ENCODE data around the gene SLC12A5.
A peak's percentile ranks its signal among the peaks of the same experiment; 100 is the strongest.

The SLC12A5 gene

GRCh38 chr20:46046588-46047310 lies 17.7 kb downstream of the SLC12A5 start:
- no peak overlapping the region for H2BK15ac ChIP-seq (ENCODE audit: low read length)
- no peak overlapping the region for H2BK120ac ChIP-seq (ENCODE audit: low read depth, low read length)
- no peak for DNase-seq (ENCODE audit: low spot score)
- H4K91ac ChIP-seq (ENCODE audit: low read depth, low read length, poor library complexity): no peak overlapping the region
- H4K8ac ChIP-seq (ENCODE audit: low read depth, low read length): no peak overlapping the region
- H3K14ac ChIP-seq (ENCODE audit: low read length): no peak overlapping the region
- no peak overlapping the region for H3K23ac ChIP-seq (ENCODE audit: low read depth, low read length, poor library complexity)
- no peak overlapping the region for H2AK5ac ChIP-seq (ENCODE audit: low read depth, low read length)
- no peaks in the 10 kb centered on the region for H3K9me3 ChIP-seq (replicated peaks in 1 of 2; ENCODE audit: control insufficient read depth in 2 of 2, insufficient read depth in 1 of 2, low read depth in 1 of 2, low read length in 2 of 2)
- H3K9ac ChIP-seq (ENCODE audit: low read depth, low read length, poor library complexity): no peak overlapping the region
- no peak overlapping the region for H3K4me3 ChIP-seq (ENCODE audit: low read length in 2 of 2)
- no peak overlapping the region for H2BK5ac ChIP-seq (ENCODE audit: low read length)
- no peak overlapping the region for H3K4ac ChIP-seq (ENCODE audit: low read length)
- no peak overlapping the region for H3K4me2 ChIP-seq (ENCODE audit: insufficient read depth, low read length, poor library complexity, severe bottlenecking)
- H2BK12ac ChIP-seq (ENCODE audit: low read length): no peak overlapping the region
- H3K18ac ChIP-seq (ENCODE audit: low read length): no peak overlapping the region
- H3K79me1 ChIP-seq (ENCODE audit: low read depth, low read length): no peaks in the 10 kb centered on the region
- no peak overlapping the region for H3K27ac ChIP-seq (replicated peaks; ENCODE audit: low read length)
- no peaks in the 10 kb centered on the region for H3K4me1 ChIP-seq (ENCODE audit: control insufficient read depth in 2 of 2, insufficient read depth in 1 of 2, low read depth in 1 of 2, low read length in 2 of 2)
- no peak overlapping the region for H2AFZ ChIP-seq (ENCODE audit: low read length)
- WGBS, 2 donors (ENCODE audit: extremely low coverage in 2 of 2, insufficient read length in 2 of 2, insufficient replicate concordance in 1 of 2): no CpG with 5 or more reads among the region's 8 CpGs
- no peaks in the 10 kb centered on the region for H3K36me3 ChIP-seq (replicated peaks in 1 of 2; ENCODE audit: control insufficient read depth in 2 of 2, insufficient read depth in 2 of 2, low read length in 2 of 2)
- H3K27me3 ChIP-seq (ENCODE audit: control insufficient read depth in 3 of 3, insufficient read depth in 3 of 3, low read depth in 1 of 3, low read length in 3 of 3): peaks cover 0 to 5% (median 3%) of the 10 kb centered on the region in 3 experiments

GRCh38 chr20:46047821-46048220 lies 18.8 kb downstream of the SLC12A5 start:
- no peaks in the 10 kb centered on the region for H3K9me3 ChIP-seq (replicated peaks in 1 of 2; ENCODE audit: control insufficient read depth in 2 of 2, insufficient read depth in 1 of 2, low read depth in 1 of 2, low read length in 2 of 2)
- no peak overlapping the region for H2AFZ ChIP-seq (ENCODE audit: low read length)
- no peak overlapping the region for H2BK120ac ChIP-seq (ENCODE audit: low read depth, low read length)
- no peak overlapping the region for H4K91ac ChIP-seq (ENCODE audit: low read depth, low read length, poor library complexity)
- H3K4ac ChIP-seq (ENCODE audit: low read length): no peak overlapping the region
- H2AK5ac ChIP-seq (ENCODE audit: low read depth, low read length): no peak overlapping the region
- WGBS, 2 donors (ENCODE audit: extremely low coverage in 2 of 2, insufficient read length in 2 of 2, insufficient replicate concordance in 1 of 2): no CpG with 5 or more reads among the region's 8 CpGs
- H4K8ac ChIP-seq (ENCODE audit: low read depth, low read length): no peak overlapping the region
- H3K27ac ChIP-seq (replicated peaks; ENCODE audit: low read length): no peak overlapping the region
- no peak overlapping the region for H2BK5ac ChIP-seq (ENCODE audit: low read length)
- peaks cover 0 to 5% (median 3%) of the 10 kb centered on the region in 3 experiments for H3K27me3 ChIP-seq (ENCODE audit: control insufficient read depth in 3 of 3, insufficient read depth in 3 of 3, low read depth in 1 of 3, low read length in 3 of 3)
- peak overlapping the region in 1 of 2 donors; percentile 53 for H3K4me3 ChIP-seq (ENCODE audit: low read length in 2 of 2)
- H2BK15ac ChIP-seq (ENCODE audit: low read length): no peak overlapping the region
- no peaks in the 10 kb centered on the region for H3K79me1 ChIP-seq (ENCODE audit: low read depth, low read length)
- no peaks in the 10 kb centered on the region for H3K4me1 ChIP-seq (ENCODE audit: control insufficient read depth in 2 of 2, insufficient read depth in 1 of 2, low read depth in 1 of 2, low read length in 2 of 2)
- no peaks in the 10 kb centered on the region for H3K36me3 ChIP-seq (replicated peaks in 1 of 2; ENCODE audit: control insufficient read depth in 2 of 2, insufficient read depth in 2 of 2, low read length in 2 of 2)
- H3K18ac ChIP-seq (ENCODE audit: low read length): no peak overlapping the region
- H3K4me2 ChIP-seq (ENCODE audit: insufficient read depth, low read length, poor library complexity, severe bottlenecking): no peak overlapping the region
- no peak overlapping the region for H3K9ac ChIP-seq (ENCODE audit: low read depth, low read length, poor library complexity)
- no peak for DNase-seq (ENCODE audit: low spot score)
- no peak overlapping the region for H3K23ac ChIP-seq (ENCODE audit: low read depth, low read length, poor library complexity)
- no peak overlapping the region for H3K14ac ChIP-seq (ENCODE audit: low read length)
- H2BK12ac ChIP-seq (ENCODE audit: low read length): no peak overlapping the region

- Histone ChIP-seq H3K9ac (ENCODE audit: low read depth, low read length, poor library complexity) (no peak overlapping the region), H3K9me3 (replicated peaks in 1 of 2; ENCODE audit: control insufficient read depth in 2 of 2, insufficient read depth in 1 of 2, low read depth in 1 of 2, low read length in 2 of 2) (no peaks in the 10 kb centered on the region)
Measured at GRCh38 chr20:46049190-46049589, 20.2 kb downstream of the SLC12A5 start.

GRCh38 chr20:46049815-46050214 lies 20.8 kb downstream of the SLC12A5 start:
- Histone ChIP-seq H3K36me3 (replicated peaks in 1 of 2; ENCODE audit: control insufficient read depth in 2 of 2, insufficient read depth in 2 of 2, low read length in 2 of 2) (no peaks in the 10 kb centered on the region), H3K4ac (ENCODE audit: low read length) (no peak overlapping the region), H2AK5ac (ENCODE audit: low read depth, low read length) (no peak overlapping the region), H3K4me1 (ENCODE audit: control insufficient read depth in 2 of 2, insufficient read depth in 1 of 2, low read depth in 1 of 2, low read length in 2 of 2) (no peaks in the 10 kb centered on the region), H3K14ac (ENCODE audit: low read length) (no peak overlapping the region), H2BK15ac (ENCODE audit: low read length) (no peak overlapping the region), H3K27me3 (ENCODE audit: control insufficient read depth in 3 of 3, insufficient read depth in 3 of 3, low read depth in 1 of 3, low read length in 3 of 3) (peaks cover 0 to 3% (median 0%) of the 10 kb centered on the region in 3 experiments), H3K79me1 (ENCODE audit: low read depth, low read length) (no peaks in the 10 kb centered on the region), H2AFZ (ENCODE audit: low read length) (no peak overlapping the region), H3K18ac (ENCODE audit: low read length) (no peak overlapping the region), H3K23ac (ENCODE audit: low read depth, low read length, poor library complexity) (no peak overlapping the region), H4K91ac (ENCODE audit: low read depth, low read length, poor library complexity) (no peak overlapping the region), H2BK12ac (ENCODE audit: low read length) (no peak overlapping the region), H2BK120ac (ENCODE audit: low read depth, low read length) (no peak overlapping the region), H3K4me3 (ENCODE audit: low read length in 2 of 2) (no peak overlapping the region), H3K27ac (replicated peaks; ENCODE audit: low read length) (no peak overlapping the region), H3K9me3 (replicated peaks in 1 of 2; ENCODE audit: control insufficient read depth in 2 of 2, insufficient read depth in 1 of 2, low read depth in 1 of 2, low read length in 2 of 2) (no peaks in the 10 kb centered on the region), H3K9ac (ENCODE audit: low read depth, low read length, poor library complexity) (no peak overlapping the region), H3K4me2 (ENCODE audit: insufficient read depth, low read length, poor library complexity, severe bottlenecking) (no peak overlapping the region), H2BK5ac (ENCODE audit: low read length) (no peak overlapping the region), H4K8ac (ENCODE audit: low read depth, low read length) (no peak overlapping the region)
- no peak for DNase-seq (ENCODE audit: low spot score)

More at GRCh38 chr20:46049190-46049589, 20.2 kb downstream of the SLC12A5 start:
- Histone ChIP-seq H2BK12ac (ENCODE audit: low read length) (no peak overlapping the region), H3K4me1 (ENCODE audit: control insufficient read depth in 2 of 2, insufficient read depth in 1 of 2, low read depth in 1 of 2, low read length in 2 of 2) (no peaks in the 10 kb centered on the region), H3K36me3 (replicated peaks in 1 of 2; ENCODE audit: control insufficient read depth in 2 of 2, insufficient read depth in 2 of 2, low read length in 2 of 2) (no peaks in the 10 kb centered on the region), H3K14ac (ENCODE audit: low read length) (no peak overlapping the region), H4K91ac (ENCODE audit: low read depth, low read length, poor library complexity) (no peak overlapping the region), H3K27ac (replicated peaks; ENCODE audit: low read length) (no peak overlapping the region), H2BK5ac (ENCODE audit: low read length) (no peak overlapping the region), H3K79me1 (ENCODE audit: low read depth, low read length) (no peaks in the 10 kb centered on the region), H3K23ac (ENCODE audit: low read depth, low read length, poor library complexity) (no peak overlapping the region), H3K4me3 (ENCODE audit: low read length in 2 of 2) (no peak overlapping the region), H2BK15ac (ENCODE audit: low read length) (no peak overlapping the region), H3K4ac (ENCODE audit: low read length) (no peak overlapping the region), H2AK5ac (ENCODE audit: low read depth, low read length) (no peak overlapping the region), H3K4me2 (ENCODE audit: insufficient read depth, low read length, poor library complexity, severe bottlenecking) (no peak overlapping the region), H2BK120ac (ENCODE audit: low read depth, low read length) (no peak overlapping the region), H3K27me3 (ENCODE audit: control insufficient read depth in 3 of 3, insufficient read depth in 3 of 3, low read depth in 1 of 3, low read length in 3 of 3) (peaks cover 0 to 3% (median 0%) of the 10 kb centered on the region in 3 experiments), H2AFZ (ENCODE audit: low read length) (no peak overlapping the region), H3K18ac (ENCODE audit: low read length) (no peak overlapping the region), H4K8ac (ENCODE audit: low read depth, low read length) (no peak overlapping the region)
- 100% methylated on average over 2 to 3 of the region's 4 CpGs for WGBS, 2 donors (ENCODE audit: extremely low coverage in 2 of 2, insufficient read length in 2 of 2, insufficient replicate concordance in 1 of 2)
- no peak for DNase-seq (ENCODE audit: low spot score)
